HG03378 (cell line): ENCODE data around the gene FAM174C.
A peak's percentile ranks its signal among the peaks of the same experiment; 100 is the strongest.
"Not testable (repeated sequence)": the region's sequence is repeated elsewhere in the genome, so short reads cannot be mapped to it uniquely, and the experiment has no call there.

Experiments
- ATAC-seq: cut with Tn5 transposase; IDR thresholded peaks from one replicate; pipeline ENCODE4 v1.9.1; 2021; ENCODE audit warnings: mild to moderate bottlenecking, moderate library complexity; ENCODE audit not compliant: unreplicated experiment

Gene FAM174C

DNA sequence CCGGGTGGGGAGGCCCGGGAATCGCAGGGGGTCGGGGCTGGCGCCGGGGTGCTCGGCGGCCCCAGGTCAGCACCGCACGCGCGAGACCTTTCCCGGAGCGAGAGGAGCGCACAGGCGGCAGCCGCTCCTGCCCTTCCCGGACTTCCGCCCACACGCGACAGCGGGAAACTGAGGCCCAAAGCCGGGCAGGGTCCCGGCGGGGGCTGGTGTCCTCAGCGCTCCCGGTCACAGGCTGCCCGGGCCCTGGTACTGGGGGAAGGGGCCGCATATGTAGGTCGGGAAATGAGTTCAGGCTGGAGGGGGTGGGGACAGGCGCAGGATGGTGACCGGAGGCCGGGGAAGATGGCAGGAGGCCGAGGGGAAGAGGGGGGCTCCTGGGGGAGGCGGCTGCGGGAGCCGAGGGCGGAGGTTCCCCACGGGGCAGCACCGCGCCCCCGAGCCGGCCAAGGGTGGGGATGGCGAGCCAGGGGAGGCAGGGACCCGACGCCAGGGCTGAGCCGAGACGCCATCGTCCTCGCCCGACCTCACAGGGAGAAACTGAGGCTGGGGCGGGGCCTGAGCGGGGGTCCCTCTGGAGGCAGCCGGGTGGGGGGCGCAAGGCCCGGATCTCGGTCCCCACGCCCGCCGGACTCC, 38.2 kb upstream of the FAM174C start:
- ATAC-seq, result no peak

DNA sequence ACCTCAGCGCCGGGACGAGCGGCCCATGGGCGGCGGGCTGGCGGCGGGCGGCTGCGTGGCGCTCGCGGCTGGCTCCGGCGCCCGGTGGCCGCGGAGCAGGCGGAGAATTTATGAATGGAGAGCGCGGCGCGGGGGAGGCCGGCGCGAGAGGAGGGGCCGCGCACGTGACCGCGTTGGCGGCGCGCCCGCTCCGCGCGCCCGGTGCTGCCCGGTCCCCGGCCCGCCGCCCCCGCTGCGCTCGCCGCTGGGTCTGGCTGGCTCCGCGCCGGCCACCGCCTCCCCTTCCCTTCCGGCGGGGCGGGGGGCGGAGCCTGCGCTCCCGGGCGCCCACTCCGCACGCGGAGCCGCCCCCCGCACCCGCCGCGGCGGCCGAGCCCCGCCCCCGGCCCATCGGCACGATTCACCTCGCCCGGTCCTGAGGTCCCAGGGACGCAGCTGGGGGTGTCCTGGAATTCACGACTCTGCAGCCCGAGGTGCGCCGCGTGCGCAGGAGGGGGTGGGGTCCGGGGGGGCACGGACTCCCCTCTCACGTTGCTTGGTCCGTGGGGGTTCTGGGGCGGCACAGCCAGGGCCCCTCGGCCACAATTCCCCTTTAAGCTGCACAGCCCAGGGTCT, 37.5 kb upstream of the FAM174C start, which contains the start of gene CBARP:
CBARP (minus strand) TSS at position 252 of the 615 bp plus-strand sequence. CDS start 1,905 bp downstream, outside the sequence.
- ATAC-seq, result no peak

DNA sequence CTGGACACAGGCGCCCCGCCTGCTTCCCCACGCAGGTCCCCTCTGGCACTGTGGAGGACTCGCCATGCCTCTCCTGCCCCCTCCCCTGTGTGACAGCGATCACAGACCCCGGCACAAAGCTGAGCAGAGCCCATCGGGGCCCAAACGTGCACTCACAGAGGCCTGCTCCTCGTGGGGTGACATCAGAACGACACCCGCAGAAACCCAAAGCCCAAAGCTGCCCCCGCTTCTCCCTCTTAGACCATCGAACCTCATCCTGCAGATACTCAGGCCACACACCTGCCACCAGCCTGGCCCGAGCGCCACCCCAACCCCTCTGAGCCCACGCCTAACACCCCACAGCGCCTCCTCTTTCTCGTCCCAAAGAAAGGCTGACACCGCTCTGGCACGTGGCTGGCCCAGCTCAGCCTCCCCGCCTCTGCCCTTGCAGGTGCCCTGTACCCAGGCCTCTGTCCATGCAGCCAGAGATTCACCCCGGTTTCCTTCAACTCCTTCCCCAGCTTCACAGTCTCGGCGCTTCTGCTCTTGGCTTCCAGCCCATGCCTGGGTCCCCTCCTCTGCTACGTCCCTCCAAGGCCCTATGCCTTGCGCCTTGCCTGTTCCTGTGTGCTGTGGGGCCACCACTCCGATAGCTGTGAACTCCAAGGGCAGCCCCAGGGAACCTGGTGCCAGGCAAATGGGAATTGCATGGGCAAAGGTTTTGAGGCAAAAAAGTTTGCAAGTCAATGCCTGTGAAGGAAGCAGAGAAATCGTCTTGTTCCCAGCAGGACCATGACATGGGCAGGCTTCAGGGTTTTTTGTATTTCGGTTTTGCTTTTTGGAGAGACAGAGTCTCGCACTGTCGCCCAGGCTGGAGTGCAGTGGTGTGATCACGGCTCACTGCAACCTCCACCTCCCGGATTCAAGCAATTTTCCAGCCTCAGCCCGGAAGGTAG, 36.7 kb upstream of the FAM174C start:
- no peak for ATAC-seq

DNA sequence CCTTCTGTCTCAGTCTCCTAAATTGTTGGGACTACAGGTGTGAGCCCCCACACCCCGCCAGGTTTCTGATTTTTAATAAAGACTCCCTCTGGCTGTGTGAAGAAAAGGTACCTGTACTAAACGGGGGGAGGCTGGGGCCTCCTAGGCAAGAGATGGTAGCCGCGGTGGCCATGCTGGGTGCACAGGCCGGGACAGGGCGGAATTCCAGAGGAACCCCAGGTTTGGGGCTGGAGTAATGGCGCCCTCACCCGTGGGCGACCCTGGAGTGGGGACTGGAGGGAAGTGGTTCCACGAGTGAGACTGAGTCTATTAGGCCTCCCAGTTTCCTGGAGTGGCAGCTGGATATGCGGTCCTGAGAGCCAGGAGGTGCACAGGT, 35.9 kb upstream of the FAM174C start:
- no peak for ATAC-seq

DNA sequence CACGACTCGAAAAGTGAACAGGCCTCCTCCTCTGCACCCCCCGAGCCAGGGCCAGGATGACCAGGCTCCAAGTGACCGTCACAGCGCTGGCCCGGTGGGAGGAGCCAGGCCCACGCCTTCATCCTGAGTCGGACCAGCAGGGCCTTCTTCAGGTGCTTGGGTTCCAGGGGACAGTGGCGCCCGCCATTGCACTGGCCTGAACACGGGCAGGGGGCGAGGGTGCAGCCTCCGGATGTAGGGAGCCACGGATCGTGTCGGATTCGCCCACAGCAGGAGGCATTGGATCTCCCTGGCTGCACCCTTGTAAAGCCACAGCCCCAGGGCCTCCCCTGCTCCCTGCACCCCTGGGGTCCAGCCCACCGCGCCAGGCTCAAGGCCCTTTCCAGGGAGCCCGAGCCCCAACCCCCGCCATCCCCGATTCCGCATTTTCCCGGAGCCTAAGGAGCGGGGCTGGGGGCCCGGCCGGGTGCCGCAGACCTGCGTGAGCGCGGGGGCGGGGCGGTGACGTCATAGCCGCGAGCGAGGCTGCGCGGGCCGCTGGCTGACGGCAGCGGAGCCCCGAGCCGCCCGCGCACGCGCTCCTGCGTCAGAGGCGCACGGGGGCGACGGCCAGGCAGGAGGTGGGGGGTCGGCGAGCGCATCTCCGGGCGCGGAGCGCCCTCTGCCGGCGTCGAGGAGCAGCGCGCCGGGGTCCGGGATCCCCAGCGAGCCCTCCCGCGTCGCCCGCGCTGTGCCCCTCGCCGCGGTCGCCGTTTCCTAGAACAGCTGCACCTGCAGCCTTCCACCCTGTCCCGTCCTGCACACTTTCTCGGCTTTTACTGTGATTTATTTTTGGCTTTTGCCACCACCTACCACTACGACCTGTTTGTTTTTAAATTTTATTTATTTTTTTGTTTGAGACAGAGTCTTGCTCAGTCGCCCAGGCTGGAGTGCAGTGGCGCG, 35.3 kb upstream of the FAM174C start:
- no peak for ATAC-seq

DNA sequence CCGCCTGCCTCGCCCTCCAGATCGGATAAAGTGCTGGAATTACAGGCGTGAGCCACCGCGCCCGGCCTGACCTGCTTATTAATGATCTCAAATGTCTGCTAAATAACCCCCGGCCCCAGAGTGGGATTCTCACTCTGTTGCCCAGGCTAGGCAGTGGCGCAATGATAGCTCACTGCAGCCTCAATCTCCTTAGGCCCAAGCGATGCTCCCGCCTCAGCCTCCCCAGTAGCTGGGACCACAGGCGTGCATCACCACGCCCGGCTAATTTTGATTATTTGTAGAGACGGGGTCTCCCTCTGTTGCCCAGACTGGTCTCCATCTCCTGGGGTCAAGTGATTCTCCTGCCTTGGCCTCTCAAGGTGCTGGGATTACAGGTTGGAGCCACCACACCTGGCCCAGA, 34.4 kb upstream of the FAM174C start:
- no peak for ATAC-seq

DNA sequence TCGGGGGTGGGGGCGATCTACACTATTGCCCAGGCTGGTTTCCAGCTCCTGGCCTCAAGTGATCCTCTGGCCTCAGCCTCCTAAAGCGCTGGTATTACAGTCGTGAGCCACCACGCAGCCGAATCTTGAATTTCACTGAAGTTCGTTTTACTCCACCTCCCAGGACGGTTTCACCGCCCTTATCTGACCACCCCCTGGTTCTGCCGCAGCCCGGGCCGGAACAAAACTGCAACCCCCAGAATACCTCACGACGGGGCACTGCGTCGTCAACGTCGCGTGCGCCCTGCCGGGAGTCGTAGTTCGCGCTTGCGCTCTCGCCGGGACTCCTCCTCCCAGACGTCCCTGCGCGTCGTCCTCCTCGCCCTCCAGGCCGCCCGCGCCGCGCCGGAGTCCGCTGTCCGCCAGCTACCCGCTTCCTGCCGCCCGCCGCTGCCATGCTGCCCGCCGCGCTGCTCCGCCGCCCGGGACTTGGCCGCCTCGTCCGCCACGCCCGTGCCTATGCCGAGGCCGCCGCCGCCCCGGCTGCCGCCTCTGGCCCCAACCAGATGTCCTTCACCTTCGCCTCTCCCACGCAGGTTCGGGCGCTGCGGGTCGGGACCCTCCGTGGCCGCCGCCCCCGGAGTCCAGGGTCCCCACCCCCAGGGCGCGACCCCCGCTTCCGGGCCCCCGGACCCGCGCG, 33.8 kb upstream of the FAM174C start, which contains the start of gene ATP5F1D:
ATP5F1D (plus strand) TSS at position 335 of the 679 bp plus-strand sequence; CDS start at position 435, 100 bp downstream.
- ATAC-seq, result peak; percentile 47

DNA sequence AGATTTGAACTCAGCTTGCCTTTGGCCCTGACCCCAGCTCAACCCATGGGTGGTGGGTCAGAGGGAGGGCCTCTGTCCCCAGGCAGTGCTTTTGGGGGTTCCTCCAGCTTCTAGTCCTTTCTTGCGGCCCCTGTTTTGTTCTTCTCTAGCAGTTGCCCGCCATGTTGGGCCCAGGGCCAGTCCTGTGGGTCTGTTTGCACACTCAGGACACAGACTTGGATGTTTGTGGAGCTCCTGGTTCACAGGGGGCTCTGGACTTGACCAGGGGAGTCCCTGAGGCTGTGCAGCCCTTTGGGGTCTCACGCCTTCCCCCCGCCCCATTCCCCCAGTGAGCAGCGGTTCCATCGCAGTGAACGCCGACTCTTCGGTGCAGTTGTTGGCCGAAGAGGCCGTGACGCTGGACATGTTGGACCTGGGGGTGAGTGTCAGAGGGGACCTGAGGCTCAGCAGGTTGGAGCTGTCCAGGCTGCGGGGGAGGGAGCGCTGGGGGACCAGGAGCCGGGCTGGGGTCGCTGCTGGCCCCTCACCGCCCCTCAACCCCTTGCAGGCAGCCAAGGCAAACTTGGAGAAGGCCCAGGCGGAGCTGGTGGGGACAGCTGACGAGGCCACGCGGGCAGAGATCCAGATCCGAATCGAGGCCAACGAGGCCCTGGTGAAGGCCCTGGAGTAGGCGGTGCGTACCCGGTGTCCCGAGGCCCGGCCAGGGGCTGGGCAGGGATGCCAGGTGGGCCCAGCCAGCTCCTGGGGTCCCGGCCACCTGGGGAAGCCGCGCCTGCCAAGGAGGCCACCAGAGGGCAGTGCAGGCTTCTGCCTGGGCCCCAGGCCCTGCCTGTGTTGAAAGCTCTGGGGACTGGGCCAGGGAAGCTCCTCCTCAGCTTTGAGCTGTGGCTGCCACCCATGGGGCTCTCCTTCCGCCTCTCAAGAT, 31.3 kb upstream of the FAM174C start:
- ATAC-seq, result no peak

DNA sequence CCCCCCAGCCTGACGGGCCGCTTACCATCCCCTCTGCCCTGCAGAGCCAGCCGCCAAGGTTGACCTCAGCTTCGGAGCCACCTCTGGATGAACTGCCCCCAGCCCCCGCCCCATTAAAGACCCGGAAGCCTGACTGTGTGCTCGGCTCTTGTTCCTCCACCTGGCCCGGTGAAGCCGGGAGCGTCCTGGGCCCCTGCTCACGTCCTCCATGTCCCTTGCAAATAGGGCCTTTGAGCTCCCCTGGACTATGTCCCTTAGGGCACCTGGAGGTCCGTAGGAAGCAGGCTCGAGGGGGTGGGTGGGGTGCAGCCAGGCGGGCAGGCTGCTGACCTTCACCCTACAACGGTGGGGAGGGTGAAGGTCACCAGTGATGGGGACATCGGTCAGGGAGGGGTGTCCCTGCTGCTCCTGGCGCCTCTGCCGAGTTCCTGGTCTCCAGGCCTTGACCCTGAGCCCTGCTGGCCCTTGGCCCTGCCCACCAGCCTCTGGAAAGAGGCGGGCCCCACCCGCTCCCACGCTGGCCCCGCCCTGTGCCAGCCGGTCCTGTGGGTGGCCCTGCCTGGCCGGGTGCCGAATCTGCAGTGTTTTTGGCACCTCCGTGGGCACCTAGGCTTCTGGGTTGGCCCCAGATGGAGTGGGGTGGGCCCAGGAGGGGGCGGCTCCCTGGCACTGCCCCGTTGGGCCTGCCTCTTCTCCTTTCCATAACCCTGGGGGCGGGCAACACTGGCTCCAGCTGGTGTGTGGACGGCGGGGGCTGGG, 30.5 kb upstream of the FAM174C start:
- no peak for ATAC-seq

DNA sequence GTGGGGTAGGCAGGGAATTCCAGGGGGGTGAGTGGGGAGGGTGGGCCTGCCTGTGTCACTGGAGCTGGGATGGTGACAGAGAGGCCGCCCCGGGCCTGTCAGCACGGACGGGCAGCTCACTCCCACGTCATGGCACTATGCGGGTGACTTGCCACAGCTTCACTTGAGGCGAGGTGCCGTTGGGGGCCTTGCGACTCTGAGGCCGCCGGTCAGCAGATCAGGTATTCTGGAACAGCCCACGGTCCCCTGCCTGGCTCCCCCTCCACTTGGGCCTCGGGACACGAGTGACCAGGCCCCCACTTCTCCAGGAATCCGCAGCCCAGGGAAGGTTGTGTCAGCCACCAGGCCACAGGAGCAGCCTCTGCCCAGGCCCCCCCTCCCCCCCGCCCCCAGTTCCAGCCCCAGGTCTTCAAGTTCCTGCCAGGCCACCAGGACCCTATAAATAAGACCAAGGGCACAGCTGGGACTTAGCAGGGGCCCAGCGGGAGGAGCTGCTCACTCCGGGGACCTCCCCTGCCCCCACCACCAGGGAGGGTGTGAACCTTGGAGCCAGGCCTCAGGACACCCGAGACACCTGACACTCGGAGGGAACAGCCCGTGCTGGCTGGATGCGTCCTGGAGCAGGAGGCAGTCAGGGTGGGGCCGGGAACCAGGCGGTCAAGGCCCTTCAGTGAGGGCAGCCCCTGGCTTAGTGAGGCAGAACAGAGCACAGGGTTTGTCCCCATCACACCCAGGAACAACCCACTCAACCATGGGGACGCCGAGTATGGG, 29.7 kb upstream of the FAM174C start:
- ATAC-seq, result no peak

DNA sequence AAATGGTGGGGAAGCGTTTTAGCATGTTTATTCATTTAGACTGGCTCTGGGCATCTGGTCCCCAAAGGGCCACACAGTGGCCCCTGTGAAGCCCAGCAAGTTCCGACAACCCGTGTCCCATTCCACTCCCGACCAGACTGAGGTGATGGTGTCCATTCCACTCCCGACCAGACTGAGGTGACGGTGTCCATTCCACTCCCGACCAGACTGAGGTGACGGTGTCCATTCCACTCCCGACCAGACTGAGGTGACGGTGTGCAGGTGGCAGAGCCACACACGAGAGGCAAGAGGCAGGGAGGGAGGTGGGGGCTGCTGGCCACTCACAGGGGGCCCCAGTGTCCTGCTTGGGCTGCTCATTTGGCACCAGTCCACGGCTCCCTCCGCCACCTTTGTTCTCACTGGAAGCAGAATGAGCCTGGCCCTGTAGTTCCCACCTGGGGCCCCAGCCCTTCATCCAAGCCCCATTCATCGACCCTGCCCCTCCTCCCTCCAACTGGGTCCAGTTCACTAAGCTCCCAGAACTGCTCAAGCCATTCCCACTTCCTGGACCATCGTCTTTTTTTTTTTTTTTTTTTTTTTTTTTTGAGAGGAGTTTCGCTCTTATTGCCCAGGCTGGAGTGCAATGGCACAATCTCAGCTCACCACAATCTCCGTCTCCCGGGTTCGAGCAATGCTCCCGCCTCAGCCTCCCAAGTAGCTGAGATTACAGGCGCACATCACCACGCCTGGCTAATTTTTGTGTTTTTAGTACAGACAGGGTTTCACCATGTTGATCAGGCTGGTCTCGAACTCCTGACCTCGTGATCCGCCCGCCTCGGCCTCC, 28.9 kb upstream of the FAM174C start:
- not testable (repeated sequence) for ATAC-seq

DNA sequence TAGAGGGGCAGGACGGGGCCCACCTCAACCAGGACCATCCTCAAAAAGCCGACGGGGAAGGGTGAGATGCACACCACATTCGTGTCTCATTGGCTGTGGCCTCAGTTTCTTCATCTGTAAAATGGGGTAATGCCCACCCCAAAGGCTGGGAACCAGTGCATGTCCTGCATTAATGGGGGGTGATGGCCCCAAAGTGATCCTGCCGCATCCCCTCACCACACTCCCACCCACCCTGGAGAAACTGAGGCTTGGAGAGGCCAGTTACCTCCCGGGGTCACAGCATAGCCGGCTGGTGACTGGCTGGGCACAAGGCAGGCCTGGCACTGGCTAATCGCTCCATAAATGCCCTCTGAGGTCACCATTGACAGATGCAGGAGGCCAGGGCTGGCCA, 27.6 kb upstream of the FAM174C start:
- no peak for ATAC-seq

DNA sequence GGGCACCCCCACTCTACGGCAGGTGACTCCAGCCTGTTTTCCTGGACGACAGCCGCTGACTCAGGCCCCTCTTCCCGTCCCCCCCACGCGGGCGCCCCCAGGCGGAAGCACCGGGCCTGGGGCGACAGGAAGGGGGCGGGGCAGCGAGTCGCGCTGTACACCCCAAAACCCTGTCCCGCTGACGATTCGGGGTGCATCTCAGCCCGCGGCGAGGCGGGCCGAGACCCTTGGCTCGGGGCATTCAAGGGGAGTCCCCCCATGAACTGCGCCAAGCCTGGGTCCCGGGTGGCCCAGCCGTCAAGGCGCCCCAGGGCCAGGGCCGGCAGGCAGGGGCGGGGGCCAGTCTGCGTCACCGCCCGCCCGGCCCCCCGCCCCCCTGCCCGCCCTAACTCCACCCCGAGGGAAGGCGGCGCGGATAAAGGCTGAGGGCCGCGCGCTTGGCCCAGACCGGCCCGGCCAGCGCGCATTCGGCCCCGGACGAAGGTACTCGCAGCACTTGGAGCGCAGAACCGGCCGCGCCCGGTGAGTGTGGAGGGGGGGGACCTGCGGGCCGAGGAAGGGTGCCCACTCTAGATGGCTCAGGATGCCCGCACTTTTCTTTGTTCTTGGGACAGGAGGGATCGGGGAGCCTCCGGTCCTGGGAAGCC, 27.1 kb upstream of the FAM174C start, which contains the start of gene MIDN:
MIDN (plus strand) TSS at position 445 of the 647 bp plus-strand sequence. CDS start 1,714 bp downstream, outside the sequence.
- no peak for ATAC-seq

DNA sequence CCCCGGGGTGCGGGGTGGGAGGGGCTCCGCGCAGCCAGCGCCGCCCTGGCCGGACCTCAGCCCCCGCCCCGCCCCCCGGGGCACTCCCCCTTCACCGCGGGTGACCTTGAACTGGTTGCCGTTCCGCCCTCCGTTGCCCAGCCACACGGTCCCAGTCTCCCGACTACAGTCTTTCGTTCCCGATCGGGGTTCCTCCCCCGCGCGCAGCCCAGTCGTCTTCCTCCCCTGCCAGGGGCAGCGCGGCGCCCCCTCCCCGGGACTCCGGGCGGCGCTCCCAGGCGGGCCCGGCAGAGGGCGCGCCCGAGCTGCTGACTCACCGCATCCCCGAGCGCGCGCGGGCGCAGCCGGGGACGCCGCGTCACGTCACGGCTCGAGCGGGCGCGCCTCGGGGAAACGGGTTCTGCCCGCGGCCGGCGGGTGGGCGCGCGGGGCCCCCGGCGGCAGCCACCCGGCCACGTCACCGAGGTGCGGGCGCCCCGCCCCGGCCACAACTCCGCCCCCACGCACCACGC, 26.5 kb upstream of the FAM174C start:
- ATAC-seq, result no peak

DNA sequence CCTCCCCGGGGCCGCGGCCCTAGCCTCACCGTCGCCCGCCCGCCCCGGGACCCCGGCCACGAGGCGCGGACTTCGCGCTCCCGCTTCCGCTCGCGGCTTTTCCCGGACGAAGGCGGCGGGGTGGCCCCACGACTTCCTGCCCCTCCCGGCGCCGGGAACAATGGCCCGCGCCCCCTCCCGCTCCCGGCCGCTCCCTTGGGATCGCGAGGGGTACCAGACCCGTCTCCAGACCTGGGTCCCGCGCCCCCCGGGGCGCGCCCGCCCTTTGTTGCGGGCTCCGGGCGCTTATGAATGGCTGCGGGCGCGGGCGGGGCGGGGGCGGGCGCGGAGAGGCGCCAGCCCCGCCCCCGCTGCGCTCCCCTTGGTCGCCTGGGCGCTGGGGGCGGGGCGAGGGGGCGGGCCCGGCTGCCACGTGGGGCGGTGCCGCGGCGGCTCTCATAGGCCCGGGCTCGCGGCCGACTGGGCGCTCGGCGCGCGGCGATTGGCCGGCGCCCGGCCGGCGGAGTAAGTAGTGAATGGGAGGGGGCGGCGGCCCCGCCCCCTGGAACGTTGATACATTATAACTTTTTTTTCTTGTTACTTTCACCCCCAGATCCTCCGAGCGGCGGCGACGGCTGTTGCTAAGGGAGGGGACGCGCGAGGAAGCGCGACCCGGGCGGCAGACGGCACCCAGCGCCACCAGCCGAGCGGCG, 25.9 kb upstream of the FAM174C start:
- ATAC-seq, result peak; percentile 34
